Colonic mucosa (tissue), 4 donors: ENCODE measurements around the gene TP53RK. TPM values are rescaled to one million over a fixed set of nuclear protein-coding genes. Genes with fewer than 3 reads are reported as not detected.
A peak's percentile ranks its signal among the peaks of the same experiment; 100 is the strongest.
"Not testable (repeated sequence)": the region's sequence is repeated elsewhere in the genome, so short reads cannot be mapped to it uniquely, and the experiment has no call there.

Experiments used
- DNase-seq: peaks from one replicate; pipeline ENCODE4 v3.0.0-alpha.2; 2020
- H3K27ac ChIP-seq: fragments of 200-600 bp; one replicate; pipeline ENCODE4 v1.8.0; 2021
- H3K27me3 ChIP-seq: fragments of 200-600 bp; one replicate; pipeline ENCODE4 v1.8.0; 2021
- H3K36me3 ChIP-seq: fragments of 200-600 bp; one replicate; pipeline ENCODE4 v1.8.0; 2021
- H3K4me1 ChIP-seq: fragments of 200-600 bp; one replicate; pipeline ENCODE4 v1.8.0; 2021; ENCODE audit warnings: mild to moderate bottlenecking
- H3K4me3 ChIP-seq: fragments of 200-600 bp; one replicate; pipeline ENCODE4 v1.8.0; 2021
- H3K9ac ChIP-seq, 2 donors: one replicate each; pipeline ENCODE4 v1.7.0; 2013; ENCODE audit warnings: control low read depth in 2 of 2, low read depth in 2 of 2, low read length in 2 of 2
- H3K9me3 ChIP-seq: fragments of 200-600 bp; one replicate; pipeline ENCODE4 v1.8.0; 2021
- CTCF ChIP-seq: fragments of 200-600 bp; IDR thresholded peaks from one replicate; pipeline ENCODE4 v1.8.0; 2022; ENCODE audit warnings: antibody characterized with exemption, mild to moderate bottlenecking
- intact Hi-C: fragments of 100-400 bp; cut with DNase I; formaldehyde crosslinking; loops from one replicate; pipeline ENCODE4 v1.14.1; 2022
- total RNA-seq, 2 donors: library from RNA; stranded (reverse); fragmentation: NEBNext Ultra II Directional in 1 of 2; extraction: Animal tissue kit (Norgen Biotek cat#: 25700) in 1 of 2; gene quantifications; one replicate each; pipeline ENCODE4 v1.2.1, GENCODE V29; 2021
- donor health status: healthy.
- donor health status: DM: no; HTN: no; CAD: no.
- donor health status: DM: no; HTN: no; CAD: no.

TP53RK gene
- total RNA-seq, 2 donors from 2014 or later: 9.2 to 11.1 TPM

- H3K36me3 ChIP-seq: no peaks in the 10 kb centered on the region
- H3K4me3 ChIP-seq: no peak overlapping the region
- H3K9me3 ChIP-seq: no peaks in the 10 kb centered on the region
- intact Hi-C loops: loop anchor here (5.0 to 10.0 kb wide), 2 partner anchors 117 to 160 kb away; no protein-coding TSS in a partner anchor
- no peak overlapping the region for H3K27ac ChIP-seq
- no peak overlapping the region for H3K9ac ChIP-seq
- H3K4me1 ChIP-seq: no peaks in the 10 kb centered on the region
- TF ChIP-seq CTCF: no peak
- DNase-seq: no peak
- H3K27me3 ChIP-seq: no peaks in the 10 kb centered on the region
Observed at GRCh38 chr20:46682063-46682821, 7.0 kb downstream of the TP53RK start.

GRCh38 chr20:46681032-46681854 lies 8.0 kb downstream of the TP53RK start:
- Histone ChIP-seq H3K36me3 (no peaks in the 10 kb centered on the region), H3K4me3 (no peak overlapping the region), H3K9ac (no peak overlapping the region), H3K27ac (no peak overlapping the region), H3K27me3 (no peaks in the 10 kb centered on the region), H3K9me3 (no peaks in the 10 kb centered on the region), H3K4me1 (no peaks in the 10 kb centered on the region)
- peak; percentile 73 for TF ChIP-seq CTCF
- intact Hi-C loops: loop anchor here (5.0 to 10.0 kb wide), 2 partner anchors 116 to 159 kb away; no protein-coding TSS in a partner anchor
- DNase-seq: peak; percentile 79

- Histone ChIP-seq H3K36me3 (no peaks in the 10 kb centered on the region), H3K4me3 (no peak overlapping the region), H3K9ac (no peak overlapping the region), H3K27ac (no peak overlapping the region), H3K27me3 (no peaks in the 10 kb centered on the region), H3K9me3 (no peaks in the 10 kb centered on the region), H3K4me1 (no peaks in the 10 kb centered on the region)
- intact Hi-C loops: loop anchor here (5.0 to 10.0 kb wide), 2 partner anchors 116 to 158 kb away; no protein-coding TSS in a partner anchor
- no peak for DNase-seq
- TF ChIP-seq CTCF: no peak
Observed at GRCh38 chr20:46680684-46681031, 8.6 kb downstream of the TP53RK start.

- Histone ChIP-seq H3K4me1 (no peaks in the 10 kb centered on the region), H3K4me3 (no peak overlapping the region), H3K9me3 (no peaks in the 10 kb centered on the region), H3K9ac (no peak overlapping the region), H3K27ac (no peak overlapping the region), H3K27me3 (no peaks in the 10 kb centered on the region), H3K36me3 (no peaks in the 10 kb centered on the region)
- no peak for TF ChIP-seq CTCF
- no peak for DNase-seq
- intact Hi-C loops: no loop called here
Observed at GRCh38 chr20:46678516-46678915, 10.7 kb downstream of the TP53RK start.

- Histone ChIP-seq H3K9ac (no peak overlapping the region), H3K36me3 (no peaks in the 10 kb centered on the region), H3K27me3 (no peaks in the 10 kb centered on the region), H3K4me3 (no peak overlapping the region), H3K4me1 (no peaks in the 10 kb centered on the region), H3K27ac (no peak overlapping the region), H3K9me3 (no peaks in the 10 kb centered on the region)
- intact Hi-C loops: no loop called here
- DNase-seq: no peak
- no peak for TF ChIP-seq CTCF
Observed at GRCh38 chr20:46677608-46678007, 11.6 kb downstream of the TP53RK start.

- H3K4me1 ChIP-seq, H3K36me3 ChIP-seq, DNase-seq, H3K27ac ChIP-seq, intact Hi-C loops, H3K9ac ChIP-seq, H3K4me3 ChIP-seq, H3K27me3 ChIP-seq, H3K9me3 ChIP-seq: not testable (repeated sequence)
Observed at GRCh38 chr20:46676649-46677316, 12.5 kb downstream of the TP53RK start.
